HepG2 (cell line): ENCODE measurements around the gene NCKIPSD. TPM values are rescaled to one million over a fixed set of nuclear protein-coding genes. Genes with fewer than 3 reads are reported as not detected.

ENCODE experiments used
- ATAD3A ChIP-seq: sonication (generic); formaldehyde crosslinking; IDR thresholded peaks from 2 replicates; pipeline ENCODE4 v1.4.0; 2020; ENCODE audit warnings: missing genetic modification reagents
- DMAP1 ChIP-seq: IDR thresholded peaks from 2 replicates; pipeline ENCODE4 v1.6.1; 2016
- ERF ChIP-seq: IDR thresholded peaks from 2 replicates; pipeline ENCODE4 v1.6.1; 2018; ENCODE audit warnings: missing biosample characterization, missing genetic modification reagents
- FOXP1 ChIP-seq, 2 experiments: fragments of 450-650 bp in 1 of 2; IDR thresholded peaks; 2 replicates each; pipeline ENCODE4 v1.6.1; 2017 to 2018; ENCODE audit warnings: antibody characterized with exemption in 1 of 2
- MYC ChIP-seq: sonication (generic); formaldehyde crosslinking; IDR thresholded peaks from 2 replicates; pipeline ENCODE4 v1.9.0; 2021; ENCODE audit warnings: missing genetic modification reagents, borderline replicate concordance
- PRDM4 ChIP-seq: sonication (generic); formaldehyde crosslinking; IDR thresholded peaks from 2 replicates; pipeline ENCODE4 v1.9.0; 2021; ENCODE audit warnings: missing genetic modification reagents, borderline replicate concordance
- SOX13 ChIP-seq, 3 experiments: fragments of 450-650 bp in 1 of 3; sonication (generic) in 1 of 3; formaldehyde crosslinking in 1 of 3; IDR thresholded peaks in 2 of 3; conservative IDR thresholded peaks in 1 of 3; 2 replicates each; pipeline versions ENCODE4 v1.5.0 to v1.6.1; 2016 to 2020; ENCODE audit warnings: antibody characterized with exemption in 1 of 3, mild to moderate bottlenecking in 1 of 3, missing compliant biosample characterization in 1 of 3, missing genetic modification reagents in 1 of 3, moderate library complexity in 1 of 3
- XBP1 ChIP-seq: sonication (generic); formaldehyde crosslinking; IDR thresholded peaks from 2 replicates; pipeline ENCODE4 v1.5.0; 2020; ENCODE audit warnings: missing genetic modification reagents
- ZBTB2 ChIP-seq: sonication (generic); formaldehyde crosslinking; IDR thresholded peaks from 2 replicates; pipeline ENCODE4 v1.8.0; 2022; ENCODE audit warnings: low read depth, missing genetic modification reagents
- ZBTB4 ChIP-seq: sonication (generic); formaldehyde crosslinking; IDR thresholded peaks from 2 replicates; pipeline ENCODE4 v1.4.0; 2020; ENCODE audit warnings: missing genetic modification reagents, mild to moderate bottlenecking, borderline replicate concordance
- ZBTB46 ChIP-seq: sonication (generic); formaldehyde crosslinking; IDR thresholded peaks from 2 replicates; pipeline ENCODE4 v1.4.0; 2020; ENCODE audit warnings: mild to moderate bottlenecking, missing genetic modification reagents, borderline replicate concordance
- ZFYVE20 ChIP-seq: sonication (generic); formaldehyde crosslinking; IDR thresholded peaks from 2 replicates; pipeline ENCODE4 v1.8.0; 2023; ENCODE audit warnings: low read depth, mild to moderate bottlenecking, moderate library complexity, missing genetic modification reagents, borderline replicate concordance
- ZNF124 ChIP-seq: sonication (generic); formaldehyde crosslinking; IDR thresholded peaks from 2 replicates; pipeline ENCODE4 v1.4.0; 2020; ENCODE audit warnings: missing genetic modification reagents
- ZNF205 ChIP-seq: IDR thresholded peaks from 2 replicates; pipeline ENCODE4 v1.6.1; 2018; ENCODE audit warnings: missing biosample characterization, missing genetic modification reagents
- ZNF510 ChIP-seq: sonication (generic); formaldehyde crosslinking; IDR thresholded peaks from 2 replicates; pipeline ENCODE4 v1.4.0; 2020; ENCODE audit warnings: low read depth, mild to moderate bottlenecking, missing genetic modification reagents
- ZNF563 ChIP-seq: sonication (generic); formaldehyde crosslinking; IDR thresholded peaks from 2 replicates; pipeline ENCODE4 v1.8.0; 2022; ENCODE audit warnings: mild to moderate bottlenecking, moderate library complexity, missing genetic modification reagents
- ZNF567 ChIP-seq: sonication (generic); formaldehyde crosslinking; IDR thresholded peaks from 2 replicates; pipeline ENCODE4 v1.8.1; 2023; ENCODE audit warnings: mild to moderate bottlenecking, missing genetic modification reagents, borderline replicate concordance
- ZNF644 ChIP-seq: IDR thresholded peaks from 2 replicates; pipeline ENCODE4 v1.6.1; 2016; ENCODE audit warnings: low read depth
- polyA plus RNA-seq, 8 experiments: library from polyadenylated mRNA; depleted of rRNA in 3 of 8; stranded (reverse) in 7 of 8; unstranded in 1 of 8; fragments of >200 nt; fragmentation: Illumina TruSeq in 4 of 8; extraction: Trizol in 4 of 8; gene quantifications; 2 replicates each; pipeline versions ENCODE4 v1.2.1 to v1.2.3, GENCODE V29; 2011 to 2016; ENCODE audit warnings: low read depth in 4 of 8, missing spikeins in 1 of 8, mixed read lengths in 1 of 8; ENCODE audit not compliant: insufficient read depth in 1 of 8
- total RNA-seq, 5 experiments: library from RNA; depleted of rRNA; stranded (reverse); fragments of >200 nt; fragmentation: Illumina TruSeq; extraction: Trizol; gene quantifications; 2 replicates each; pipeline ENCODE4 v1.2.3, GENCODE V29; 2016; ENCODE audit warnings: low read depth in 1 of 5

The NCKIPSD gene
- total and polyA plus RNA-seq, 2 of the 13 experiments (the other 11 are each of a cell fraction or from before 2014, with no cell fraction given): 13.5 to 35.2 TPM

GRCh38 chr3:48661501-48662144 is 24.1 kb downstream of the NCKIPSD start (continued):
- peak; percentile 94; the same call in 1 of the 2 replicates for TF ChIP-seq ZBTB46
- TF ChIP-seq ZBTB4 (CRISPR knock-in tag): peak; percentile 100
- TF ChIP-seq ZNF644 (CRISPR knock-in tag): peak; percentile 95
- peak; percentile 100 for TF ChIP-seq ZNF124 (CRISPR knock-in tag)
- TF ChIP-seq ZNF563 (CRISPR knock-in tag): peak; percentile 100
- peak; percentile 99 for TF ChIP-seq ZBTB2 (CRISPR knock-in tag)
- no peak for TF ChIP-seq SOX13 (IDR thresholded peaks at IDR 0.05)
- TF ChIP-seq SOX13 (CRISPR knock-in tag; conservative IDR thresholded peaks at IDR 0.05 in 1 of 2, IDR thresholded peaks at IDR 0.05 in 1 of 2): peak in 1 of 2 experiments; percentile 95; a peak in 2 of 4 replicates
- TF ChIP-seq MYC (CRISPR knock-in tag): peak; percentile 98
- peak; percentile 95 for TF ChIP-seq DMAP1
- TF ChIP-seq ZNF567 (CRISPR knock-in tag): peak; percentile 96; the same call in 1 of the 2 replicates
- TF ChIP-seq ZNF510: peak; percentile 100
- TF ChIP-seq ATAD3A (CRISPR knock-in tag): peak; percentile 99
- peak; percentile 99 for TF ChIP-seq PRDM4 (CRISPR knock-in tag)
- no peak for TF ChIP-seq FOXP1 (IDR thresholded peaks at IDR 0.05)
- peak; percentile 87 for TF ChIP-seq FOXP1 (CRISPR knock-in tag; IDR thresholded peaks at IDR 0.05)
- peak; percentile 100 for TF ChIP-seq XBP1 (CRISPR knock-in tag)
- peak; percentile 99 for TF ChIP-seq ZNF205
- TF ChIP-seq ZFYVE20 (CRISPR knock-in tag): peak; percentile 100
- peak; percentile 100 for TF ChIP-seq ERF (CRISPR knock-in tag)
